Endothelial cell of umbilical vein (primary cell): ENCODE measurements around the gene MAML3. TPM values are rescaled to one million over a fixed set of nuclear protein-coding genes. Genes with fewer than 3 reads are reported as not detected.

Source experiments
- BruUV-seq: library from RNA; stranded (reverse); fragments of 400-500 nt; replicated peaks from 2 replicates; lab custom pipeline; 2021; lab: Mats Ljungman, UMichigan
- CTCF ChIA-PET: fragments of 300-600, 350-600 bp; sonication (Branson Sonifier 250); formaldehyde crosslinking; loops from one replicate; lab custom pipeline; 2021; ENCODE audit warnings: antibody characterized with exemption, inconsistent platforms; lab: Charles Lee
- POLR2A ChIA-PET: fragments of 300-600, 350-600 bp; sonication (Branson Sonifier 250); formaldehyde crosslinking; loops from one replicate; lab custom pipeline; 2021; ENCODE audit warnings: antibody characterized with exemption, inconsistent platforms; lab: Charles Lee
- DNase-seq: peaks from one replicate; pipeline ENCODE4 v3.0.0-alpha.2; 2011; ENCODE audit warnings: low read depth, low spot score
- FAIRE-seq: peaks from 2 replicates; lab custom pipeline; 2011; peaks lifted over from hg19 to GRCh38; lab: Jason Lieb, UNC
- H2AFZ ChIP-seq: 2 replicates; pipeline ENCODE4 v1.6.0; 2012; ENCODE audit warnings: low read depth, low read length, control low read depth, inconsistent platforms
- H3K27ac ChIP-seq: 2 replicates; pipeline ENCODE4 v1.5.1; 2011; ENCODE audit warnings: low read depth, mild to moderate bottlenecking, control low read depth, low read length, moderate library complexity; ENCODE audit not compliant: insufficient read depth
- H3K27me3 ChIP-seq, 2 experiments: 2 replicates each; pipeline versions ENCODE4 v1.6.0 to v1.6.1; 2011; ENCODE audit warnings: low read length in 2 of 2, mixed read lengths in 1 of 2; ENCODE audit not compliant: control insufficient read depth in 2 of 2, insufficient read depth in 2 of 2
- H3K36me3 ChIP-seq, 2 experiments: 2 replicates in 1 of 2; 3 replicates in 1 of 2; pipeline ENCODE4 v1.5.1; 2011; ENCODE audit warnings: low read length in 2 of 2, mild to moderate bottlenecking in 1 of 2, moderate library complexity in 1 of 2; ENCODE audit not compliant: control insufficient read depth in 2 of 2, insufficient read depth in 2 of 2; ENCODE audit errors: extremely low read depth in 1 of 2
- H3K4me1 ChIP-seq: 3 replicates; pipeline ENCODE4 v1.5.1; 2011; ENCODE audit warnings: mild to moderate bottlenecking, low read length; ENCODE audit not compliant: control insufficient read depth, insufficient read depth; ENCODE audit errors: extremely low read depth
- H3K4me2 ChIP-seq: 2 replicates; pipeline ENCODE4 v1.6.1; 2011; ENCODE audit warnings: low read length, control low read depth, mixed read lengths; ENCODE audit not compliant: insufficient read depth
- H3K4me3 ChIP-seq, 3 experiments: fragments of 200-600 bp in 1 of 3; sonication (generic), shearing (Covaris generic) in 1 of 3; replicated peaks in 1 of 3; 2 replicates each; pipeline ENCODE4 v1.5.1; 2011 to 2016; ENCODE audit warnings: control low read depth in 3 of 3, low read length in 3 of 3, mild to moderate bottlenecking in 2 of 3, inconsistent platforms in 1 of 3, low read depth in 1 of 3, moderate library complexity in 1 of 3; ENCODE audit not compliant: insufficient read depth in 1 of 3
- H3K79me2 ChIP-seq: 2 replicates; pipeline ENCODE4 v1.6.0; 2012; ENCODE audit warnings: low read length, inconsistent platforms; ENCODE audit not compliant: control insufficient read depth, insufficient read depth
- H3K9ac ChIP-seq: replicated peaks from 2 replicates; pipeline ENCODE3; 2011; ENCODE audit warnings: low read length, control low read depth; ENCODE audit not compliant: insufficient read depth; ENCODE audit errors: extremely low read depth
- H3K9me1 ChIP-seq: replicated peaks from 3 replicates; pipeline ENCODE4 v1.6.0; 2011; ENCODE audit warnings: mild to moderate bottlenecking, low read length; ENCODE audit not compliant: control insufficient read depth, insufficient read depth; ENCODE audit errors: extremely low read depth
- H3K9me3 ChIP-seq: replicated peaks from 2 replicates; pipeline ENCODE4 v1.5.1; 2012; ENCODE audit warnings: low read length, inconsistent platforms; ENCODE audit not compliant: control insufficient read depth, insufficient read depth
- H4K20me1 ChIP-seq: replicated peaks from 2 replicates; pipeline ENCODE3; 2011; ENCODE audit warnings: mild to moderate bottlenecking, low read length; ENCODE audit not compliant: control insufficient read depth, insufficient read depth; ENCODE audit errors: extremely low read depth
- EZH2 ChIP-seq: IDR thresholded peaks from 2 replicates; pipeline ENCODE4 v1.6.1; 2012; ENCODE audit warnings: borderline replicate concordance, low read depth, mild to moderate bottlenecking, moderate library complexity, low read length, inconsistent platforms; ENCODE audit not compliant: severe bottlenecking
- FOS ChIP-seq: IDR thresholded peaks from 2 replicates; pipeline ENCODE4 v1.6.1; 2011; ENCODE audit warnings: mild to moderate bottlenecking, low read length, moderate library complexity, borderline replicate concordance; ENCODE audit not compliant: insufficient read depth
- GATA2 ChIP-seq: IDR thresholded peaks from 2 replicates; pipeline ENCODE4 v1.7.0; 2011; ENCODE audit warnings: low read depth, mild to moderate bottlenecking, moderate library complexity, mixed read lengths, low read length; ENCODE audit not compliant: insufficient read length, insufficient read depth
- JUN ChIP-seq: IDR thresholded peaks from 2 replicates; pipeline ENCODE4 v1.6.1; 2011; ENCODE audit warnings: borderline replicate concordance, low read depth; ENCODE audit not compliant: insufficient read length, insufficient read depth
- MAX ChIP-seq: IDR thresholded peaks from 2 replicates; pipeline ENCODE4 v1.6.1; 2011; ENCODE audit not compliant: insufficient read depth, insufficient read length
- MYC ChIP-seq: IDR thresholded peaks from one replicate; pipeline ENCODE4 v1.6.1; 2011; ENCODE audit warnings: mild to moderate bottlenecking, low read depth, low read length
- POLR2A ChIP-seq: IDR thresholded peaks from 2 replicates; pipeline ENCODE4 v1.6.1; 2012; ENCODE audit warnings: low read depth, mild to moderate bottlenecking, control low read depth, low read length
- POLR2AphosphoS5 ChIP-seq: IDR thresholded peaks from 2 replicates; pipeline ENCODE4 v1.6.1; 2012; ENCODE audit warnings: low read depth, mild to moderate bottlenecking, control low read depth, low read length, moderate library complexity; ENCODE audit not compliant: insufficient read depth
- dilution Hi-C: fragments of 300-500 bp; cut with MboI; formaldehyde crosslinking; loops from one replicate; pipeline ENCODE4 v1.15.0; 2019; ENCODE audit warnings: low sequenced_read_pairs; ENCODE audit not compliant: extremely low pct_ligation_motif_present
- intact Hi-C: fragments of 100-400 bp; cut with micrococcal nuclease; formaldehyde crosslinking; loops from one replicate; pipeline ENCODE4 v1.10.0; 2022
- polyA plus RNA-seq, 4 experiments: library from polyadenylated mRNA; depleted of rRNA in 3 of 4; stranded (reverse) in 3 of 4; unstranded in 1 of 4; fragments of >200 nt; gene quantifications; 2 replicates each; pipeline versions ENCODE4 v1.2.1 to v1.2.3, GENCODE V29; 2011 to 2012; ENCODE audit warnings: missing spikeins in 1 of 4
- total RNA-seq: library from RNA; stranded (reverse); gene quantifications from 2 replicates; pipeline ENCODE4 v1.2.3, GENCODE V29; 2021
- TF ChIP-seq, protein P1 (sequence below), 2 donors: IDR thresholded peaks; 1 replicate in 1 of 2; 2 replicates in 1 of 2; pipeline ENCODE4 v1.5.1; 2011; ENCODE audit warnings: low read length in 2 of 2, mild to moderate bottlenecking in 2 of 2, moderate library complexity in 2 of 2, control low read depth in 1 of 2, inconsistent platforms in 1 of 2, low read depth in 1 of 2; ENCODE audit not compliant: insufficient read depth in 1 of 2; ENCODE audit errors: extremely low read depth in 1 of 2

The MAML3 gene
- total and polyA plus RNA-seq, 2 donors (not counting 3 experiments of a cell fraction or from before 2014, with no cell fraction given), result 14.0 to 20.3 TPM

GRCh38 chr4:140185412-140186081 lies 31.6 kb upstream of the MAML3 start:
- Histone ChIP-seq H4K20me1 (no peaks in the 10 kb centered on the region), H3K4me3 (no peak overlapping the region), H3K9ac (no peak overlapping the region), H3K9me3 (no peaks in the 10 kb centered on the region), H2AFZ (no peak overlapping the region), H3K4me2 (no peak overlapping the region), H3K9me1 (no peaks in the 10 kb centered on the region), H3K27ac (no peak overlapping the region), H3K36me3 (no peaks in the 10 kb centered on the region), H3K79me2 (no peaks in the 10 kb centered on the region), H3K27me3 (no peaks in the 10 kb centered on the region), H3K4me1 (peaks cover 18% of the 10 kb centered on the region)
- FAIRE-seq (no peak), DNase-seq (no peak)
- no peak for TF ChIP-seq POLR2AphosphoS5
- TF ChIP-seq, protein P1, sequence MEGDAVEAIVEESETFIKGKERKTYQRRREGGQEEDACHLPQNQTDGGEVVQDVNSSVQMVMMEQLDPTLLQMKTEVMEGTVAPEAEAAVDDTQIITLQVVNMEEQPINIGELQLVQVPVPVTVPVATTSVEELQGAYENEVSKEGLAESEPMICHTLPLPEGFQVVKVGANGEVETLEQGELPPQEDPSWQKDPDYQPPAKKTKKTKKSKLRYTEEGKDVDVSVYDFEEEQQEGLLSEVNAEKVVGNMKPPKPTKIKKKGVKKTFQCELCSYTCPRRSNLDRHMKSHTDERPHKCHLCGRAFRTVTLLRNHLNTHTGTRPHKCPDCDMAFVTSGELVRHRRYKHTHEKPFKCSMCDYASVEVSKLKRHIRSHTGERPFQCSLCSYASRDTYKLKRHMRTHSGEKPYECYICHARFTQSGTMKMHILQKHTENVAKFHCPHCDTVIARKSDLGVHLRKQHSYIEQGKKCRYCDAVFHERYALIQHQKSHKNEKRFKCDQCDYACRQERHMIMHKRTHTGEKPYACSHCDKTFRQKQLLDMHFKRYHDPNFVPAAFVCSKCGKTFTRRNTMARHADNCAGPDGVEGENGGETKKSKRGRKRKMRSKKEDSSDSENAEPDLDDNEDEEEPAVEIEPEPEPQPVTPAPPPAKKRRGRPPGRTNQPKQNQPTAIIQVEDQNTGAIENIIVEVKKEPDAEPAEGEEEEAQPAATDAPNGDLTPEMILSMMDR (IDR thresholded peaks at IDR 0.05; ENCODE audit: extremely low read depth in 1 of 2, insufficient read depth in 1 of 2, low read depth in 1 of 2, low read length in 2 of 2), result no peak
- TF ChIP-seq GATA2, result no peak
- no peak for TF ChIP-seq FOS
- TF ChIP-seq MAX, result no peak
- no peak for TF ChIP-seq POLR2A
- TF ChIP-seq JUN, result no peak
- TF ChIP-seq EZH2, result no peak
- no peak for TF ChIP-seq MYC
- ChIA-PET POLR2A (interaction anchor here (0.6 kb wide), 1 partner anchor 35 kb away, joined by 5 read pairs; no protein-coding TSS in a partner anchor), CTCF (interaction anchor here (1.2 to 2.2 kb wide), 6 partner anchors 16 to 174 kb away, joined by 3 to 7 read pairs (median 5); no protein-coding TSS in a partner anchor)
- BruUV-seq, result no TSS peak
- dilution Hi-C loops (no loop called here), intact Hi-C loops (no loop called here)
